Peyer's patch (tissue), 4 donors: Measurements from ENCODE around the gene EFEMP2.

ENCODE experiments used
- POLR2A ChIP-seq, 2 donors: fragments of 450-650 bp; IDR thresholded peaks; one replicate each; pipeline ENCODE4 v1.5.1; 2017; ENCODE audit warnings: antibody characterized with exemption in 2 of 2, mild to moderate bottlenecking in 2 of 2, moderate library complexity in 2 of 2
- TF ChIP-seq, protein P1 (sequence below), 6 experiments: fragments of 450-650 bp in 4 of 6; fragments of 200-600 bp in 2 of 6; sonication (generic) in 1 of 6; IDR thresholded peaks; one replicate each; pipeline ENCODE4 v1.5.1; 2017 to 2019; ENCODE audit warnings: antibody characterized with exemption in 6 of 6, mild to moderate bottlenecking in 3 of 6, moderate library complexity in 1 of 6

GRCh38 chr11:65864706-65865471 lies 7.7 kb downstream of the EFEMP2 start:
- TF ChIP-seq, protein P1, sequence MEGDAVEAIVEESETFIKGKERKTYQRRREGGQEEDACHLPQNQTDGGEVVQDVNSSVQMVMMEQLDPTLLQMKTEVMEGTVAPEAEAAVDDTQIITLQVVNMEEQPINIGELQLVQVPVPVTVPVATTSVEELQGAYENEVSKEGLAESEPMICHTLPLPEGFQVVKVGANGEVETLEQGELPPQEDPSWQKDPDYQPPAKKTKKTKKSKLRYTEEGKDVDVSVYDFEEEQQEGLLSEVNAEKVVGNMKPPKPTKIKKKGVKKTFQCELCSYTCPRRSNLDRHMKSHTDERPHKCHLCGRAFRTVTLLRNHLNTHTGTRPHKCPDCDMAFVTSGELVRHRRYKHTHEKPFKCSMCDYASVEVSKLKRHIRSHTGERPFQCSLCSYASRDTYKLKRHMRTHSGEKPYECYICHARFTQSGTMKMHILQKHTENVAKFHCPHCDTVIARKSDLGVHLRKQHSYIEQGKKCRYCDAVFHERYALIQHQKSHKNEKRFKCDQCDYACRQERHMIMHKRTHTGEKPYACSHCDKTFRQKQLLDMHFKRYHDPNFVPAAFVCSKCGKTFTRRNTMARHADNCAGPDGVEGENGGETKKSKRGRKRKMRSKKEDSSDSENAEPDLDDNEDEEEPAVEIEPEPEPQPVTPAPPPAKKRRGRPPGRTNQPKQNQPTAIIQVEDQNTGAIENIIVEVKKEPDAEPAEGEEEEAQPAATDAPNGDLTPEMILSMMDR (IDR thresholded peaks at IDR 0.05), result no peak
- no peak for TF ChIP-seq POLR2A (IDR thresholded peaks at IDR 0.05)
